ENCODE results near the gene CDH13.

Gene CDH13

DNA sequence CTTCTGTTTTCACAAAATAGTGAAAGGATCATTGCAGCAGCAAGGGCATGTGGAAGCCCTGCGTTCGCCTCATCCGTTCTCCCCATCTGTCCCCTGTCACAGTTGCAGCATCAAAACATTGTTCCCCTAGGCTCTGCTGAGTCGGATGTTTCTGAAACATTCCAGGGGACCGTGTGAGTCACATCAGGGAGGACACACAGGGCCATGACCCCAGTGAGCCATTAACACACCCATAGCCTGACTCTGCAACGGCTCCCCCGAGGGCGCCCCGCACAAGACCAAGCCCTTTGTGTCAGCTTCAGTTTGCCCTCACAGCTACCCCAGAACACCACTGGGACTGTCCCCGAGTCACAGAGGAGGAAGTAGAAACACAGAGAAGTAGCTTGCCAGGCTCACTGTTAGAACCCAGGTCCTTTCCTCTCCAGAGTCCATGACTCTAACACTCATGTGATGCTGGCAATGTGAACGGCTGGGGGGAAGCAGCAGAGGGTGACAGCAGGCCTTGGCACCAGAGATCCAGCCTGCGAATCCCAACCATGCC lies 1117.7 kb downstream of the CDH13 start:
- H3K27ac ChIP-seq = no peak overlapping the region
- TF ChIP-seq ZFX (IDR thresholded peaks at IDR 0.05; ENCODE audit: borderline replicate concordance) = no peak
- TF ChIP-seq, protein P1, sequence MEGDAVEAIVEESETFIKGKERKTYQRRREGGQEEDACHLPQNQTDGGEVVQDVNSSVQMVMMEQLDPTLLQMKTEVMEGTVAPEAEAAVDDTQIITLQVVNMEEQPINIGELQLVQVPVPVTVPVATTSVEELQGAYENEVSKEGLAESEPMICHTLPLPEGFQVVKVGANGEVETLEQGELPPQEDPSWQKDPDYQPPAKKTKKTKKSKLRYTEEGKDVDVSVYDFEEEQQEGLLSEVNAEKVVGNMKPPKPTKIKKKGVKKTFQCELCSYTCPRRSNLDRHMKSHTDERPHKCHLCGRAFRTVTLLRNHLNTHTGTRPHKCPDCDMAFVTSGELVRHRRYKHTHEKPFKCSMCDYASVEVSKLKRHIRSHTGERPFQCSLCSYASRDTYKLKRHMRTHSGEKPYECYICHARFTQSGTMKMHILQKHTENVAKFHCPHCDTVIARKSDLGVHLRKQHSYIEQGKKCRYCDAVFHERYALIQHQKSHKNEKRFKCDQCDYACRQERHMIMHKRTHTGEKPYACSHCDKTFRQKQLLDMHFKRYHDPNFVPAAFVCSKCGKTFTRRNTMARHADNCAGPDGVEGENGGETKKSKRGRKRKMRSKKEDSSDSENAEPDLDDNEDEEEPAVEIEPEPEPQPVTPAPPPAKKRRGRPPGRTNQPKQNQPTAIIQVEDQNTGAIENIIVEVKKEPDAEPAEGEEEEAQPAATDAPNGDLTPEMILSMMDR (IDR thresholded peaks at IDR 0.05) = no peak

- TF ChIP-seq, protein P1 (IDR thresholded peaks at IDR 0.05) = no peak
- no peak for TF ChIP-seq ZFX (IDR thresholded peaks at IDR 0.05; ENCODE audit: borderline replicate concordance)
- no peak overlapping the region for H3K27ac ChIP-seq
Measured at GRCh38 chr16:83746611-83747010, 1119.8 kb downstream of the CDH13 start.

DNA sequence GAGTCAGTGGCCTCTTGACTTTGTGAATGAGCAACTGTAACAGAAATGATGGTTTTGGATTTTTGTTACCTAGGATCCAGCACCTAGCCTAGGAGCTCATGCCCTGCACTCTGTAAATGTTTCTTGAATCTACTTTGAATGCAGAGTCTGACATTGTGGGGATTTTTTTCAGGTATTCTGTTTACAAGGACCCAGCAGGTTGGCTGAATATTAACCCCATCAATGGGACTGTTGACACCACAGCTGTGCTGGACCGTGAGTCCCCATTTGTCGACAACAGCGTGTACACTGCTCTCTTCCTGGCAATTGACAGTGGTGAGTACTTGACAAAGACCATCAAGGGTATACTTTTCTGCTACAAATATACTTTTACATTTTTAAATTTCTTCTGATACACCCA lies 1121.2 kb downstream of the CDH13 start:
- TF ChIP-seq ZFX (IDR thresholded peaks at IDR 0.05; ENCODE audit: borderline replicate concordance) = no peak
- TF ChIP-seq, protein P1 (IDR thresholded peaks at IDR 0.05) = no peak
- H3K27ac ChIP-seq = no peak overlapping the region

- no peak overlapping the region for H3K27ac ChIP-seq
- no peak for TF ChIP-seq ZFX (IDR thresholded peaks at IDR 0.05; ENCODE audit: borderline replicate concordance)
- TF ChIP-seq, protein P1 (IDR thresholded peaks at IDR 0.05) = no peak
Measured at GRCh38 chr16:83755391-83755790, 1128.6 kb downstream of the CDH13 start.

GRCh38 chr16:83762141-83762991 lies 1135.6 kb downstream of the CDH13 start:
- no peak overlapping the region for H3K27ac ChIP-seq
- no peak for TF ChIP-seq ZFX (IDR thresholded peaks at IDR 0.05; ENCODE audit: borderline replicate concordance)
- TF ChIP-seq, protein P1 (IDR thresholded peaks at IDR 0.05) = no peak

DNA sequence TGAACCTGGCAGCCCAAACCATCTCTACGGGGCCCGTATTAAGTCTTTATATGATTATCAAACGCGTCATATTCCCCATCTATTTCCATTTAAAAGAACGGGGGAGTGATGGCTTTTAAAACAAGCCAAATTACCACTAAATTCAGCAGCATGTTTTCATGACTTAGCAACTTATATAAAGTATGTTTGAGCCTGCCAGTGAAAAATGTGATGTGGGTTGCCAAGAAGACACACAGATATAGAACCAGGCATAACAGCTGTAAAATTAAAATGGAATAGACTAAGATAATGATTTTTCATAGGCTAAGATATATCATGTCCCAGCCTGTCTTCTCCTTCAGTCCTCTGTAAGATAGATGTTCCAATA lies 1136.2 kb downstream of the CDH13 start:
- no peak for TF ChIP-seq ZFX (IDR thresholded peaks at IDR 0.05; ENCODE audit: borderline replicate concordance)
- TF ChIP-seq, protein P1 (IDR thresholded peaks at IDR 0.05) = no peak
- H3K27ac ChIP-seq = no peak overlapping the region

GRCh38 chr16:83768986-83769385 lies 1142.2 kb downstream of the CDH13 start:
- TF ChIP-seq, protein P1 (IDR thresholded peaks at IDR 0.05) = no peak
- TF ChIP-seq ZFX (IDR thresholded peaks at IDR 0.05; ENCODE audit: borderline replicate concordance) = no peak
- H3K27ac ChIP-seq = no peak overlapping the region
